IPS DF 19.7 (cell line): Measurements from ENCODE around the gene DPT.
"Not testable (repeated sequence)": the region's sequence is repeated elsewhere in the genome, so short reads cannot be mapped to it uniquely, and the experiment has no call there.

ENCODE experiments used
- DNase-seq: peaks from one replicate; pipeline ENCODE4 v3.0.0-alpha.2; 2013; ENCODE audit warnings: low read depth, low spot score

Gene DPT

DNA sequence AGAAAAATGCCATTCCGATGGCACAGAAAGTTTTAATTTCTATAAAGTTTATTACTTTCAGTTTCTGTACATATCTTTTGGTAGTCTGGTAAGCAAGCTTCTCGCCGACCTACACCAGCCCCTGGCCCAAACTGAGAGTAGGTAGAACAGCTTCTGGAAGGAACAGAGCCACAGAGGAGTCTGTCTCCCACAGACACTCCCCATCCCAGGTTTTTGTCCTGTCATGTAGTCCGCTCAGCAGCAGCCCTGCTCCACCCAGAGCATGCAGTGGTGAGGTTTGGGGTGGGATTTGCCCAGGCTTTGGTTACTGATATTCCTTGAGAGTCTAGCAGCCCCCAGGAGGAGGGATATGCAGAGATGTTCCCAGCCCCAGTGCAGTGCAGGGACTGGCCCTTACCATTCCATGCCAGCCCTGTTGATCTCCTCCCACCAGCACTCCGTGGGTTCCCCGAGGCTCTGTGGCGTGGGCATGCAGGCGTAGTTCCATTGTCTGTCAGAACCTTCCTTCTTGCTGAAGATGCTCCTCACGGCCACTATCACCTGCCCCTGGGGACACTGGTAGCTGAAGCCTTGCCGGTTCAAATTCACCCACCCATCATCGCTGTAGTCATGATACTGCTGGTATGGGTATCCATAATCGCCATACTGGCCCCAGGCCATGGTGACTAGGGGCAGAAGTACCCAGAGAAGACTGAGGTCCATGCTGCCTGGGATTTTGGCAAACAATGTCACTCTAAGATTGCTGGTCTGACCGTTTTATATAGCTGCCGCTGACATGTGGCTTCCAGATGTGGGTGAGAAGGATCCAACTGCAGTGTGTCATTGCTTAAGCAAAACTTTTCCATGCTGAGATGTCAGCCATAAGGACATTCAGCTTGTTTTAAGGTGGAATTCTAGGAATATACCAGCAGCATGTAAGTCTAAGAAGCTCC is at the start of gene DPT:
DPT (minus strand) TSS at position 734 of the 932 bp plus-strand sequence; CDS start at position 702, 32 bp downstream.
- DNase-seq, result no peak

- no peak for DNase-seq
Measured at GRCh38 chr1:168775366-168775765, 46.4 kb upstream of the DPT start.

GRCh38 chr1:168774241-168774640 is 45.2 kb upstream of the DPT start:
- DNase-seq, result no peak

DNA sequence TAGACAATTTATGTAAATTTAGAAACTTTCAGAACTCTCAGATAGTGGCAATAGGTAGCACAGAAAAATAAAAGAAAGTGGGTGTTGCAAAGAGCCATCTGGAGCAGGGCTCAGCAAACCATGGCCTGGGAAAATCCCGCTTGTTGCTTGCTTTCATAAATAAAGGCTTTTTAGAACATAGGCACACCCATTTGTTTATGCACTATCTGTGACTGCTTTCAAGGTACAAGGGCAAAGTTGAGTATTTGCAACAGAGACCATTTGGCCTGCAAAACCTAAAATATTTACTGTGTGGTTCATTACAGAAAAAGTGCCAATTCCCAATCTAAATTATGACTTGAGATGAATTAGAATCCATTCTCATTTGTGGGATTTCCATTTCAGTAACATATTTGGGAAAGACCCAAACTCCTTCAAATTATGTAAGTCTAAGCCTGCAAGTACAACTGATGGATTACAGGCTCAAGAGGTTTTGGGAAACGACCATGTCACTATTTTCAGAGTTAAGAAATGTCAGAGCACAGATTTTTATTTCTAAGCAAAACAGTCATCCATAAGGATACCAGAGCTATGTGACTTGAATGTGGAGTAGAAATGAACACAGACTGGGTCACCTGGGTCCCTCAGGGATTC is 43.5 kb upstream of the DPT start:
- no peak for DNase-seq

- no peak for DNase-seq
Measured at GRCh38 chr1:168771104-168771630, 42.2 kb upstream of the DPT start.

- not testable (repeated sequence) for DNase-seq
Measured at GRCh38 chr1:168769893-168770292, 40.9 kb upstream of the DPT start.

DNA sequence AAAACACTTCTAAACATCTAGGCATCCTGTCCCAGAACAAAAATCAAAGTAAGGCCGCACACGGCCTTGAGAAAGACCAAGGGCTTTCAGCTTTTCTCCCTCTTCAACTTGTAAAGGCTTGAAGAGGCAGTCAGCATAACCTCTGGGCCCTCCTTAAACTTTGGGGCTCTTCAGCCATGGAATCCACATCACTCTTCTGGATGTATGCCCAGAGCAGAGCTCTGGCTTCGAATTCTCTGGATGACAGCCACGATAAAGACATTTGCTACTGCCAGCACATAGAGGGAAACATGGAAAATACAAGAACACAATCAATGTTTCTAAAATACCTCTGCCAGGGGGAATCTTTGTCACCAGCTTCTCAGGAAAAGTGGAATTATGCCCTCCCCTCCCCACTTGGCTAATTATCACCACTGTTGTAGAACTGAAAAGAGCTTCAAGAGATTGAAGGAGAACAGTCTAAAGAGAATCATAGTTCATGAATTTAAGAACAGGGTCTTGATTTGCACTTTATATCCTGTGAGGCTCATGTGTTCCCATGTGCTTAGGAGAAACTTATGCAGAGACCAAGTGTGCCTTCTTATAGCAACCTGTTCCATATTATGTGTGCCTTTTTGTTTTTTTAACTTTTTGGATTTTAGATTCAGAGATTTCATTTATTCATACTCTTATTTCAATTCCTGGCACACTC is 39.0 kb upstream of the DPT start:
- no peak for DNase-seq

DNA sequence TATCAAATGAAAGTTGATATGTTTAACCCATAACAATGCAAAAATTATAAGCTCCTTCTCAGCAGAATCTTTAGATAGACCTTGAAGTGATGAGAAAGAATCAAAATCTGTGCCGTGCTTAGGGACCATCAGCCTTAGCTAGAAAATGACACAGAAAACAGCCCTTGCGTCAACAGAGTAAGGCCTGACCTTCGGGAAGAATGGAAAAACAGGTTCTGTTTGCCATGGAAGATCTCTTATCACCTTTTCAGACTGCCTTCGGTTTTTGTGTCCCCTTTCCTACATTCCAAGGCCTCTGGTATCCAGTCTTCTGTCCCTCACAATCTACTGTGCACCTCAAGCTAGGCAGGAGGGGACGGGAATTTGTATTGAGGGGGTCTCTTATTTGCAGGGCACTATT is 37.6 kb upstream of the DPT start:
- DNase-seq, result no peak

- no peak for DNase-seq
Measured at GRCh38 chr1:168763031-168763430, 34.0 kb upstream of the DPT start.

DNA sequence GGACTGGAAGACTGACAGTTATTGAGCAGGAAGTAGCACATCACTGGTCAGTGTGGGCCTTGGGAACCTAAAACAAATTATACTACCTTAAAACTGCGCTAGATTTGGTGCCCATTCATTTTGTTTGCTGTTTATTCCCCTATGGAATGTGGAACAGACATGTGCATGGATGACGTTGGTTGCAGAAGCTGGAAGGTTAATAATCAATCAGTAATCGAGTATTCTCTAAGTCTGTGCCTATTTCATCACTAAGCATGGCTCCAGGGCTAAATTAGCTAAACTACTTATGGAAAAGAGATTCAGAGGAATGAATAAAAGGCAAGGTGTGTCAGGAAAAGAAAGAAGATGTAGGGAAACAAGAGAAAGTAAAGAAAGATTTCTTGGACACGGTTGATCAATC is 33.5 kb upstream of the DPT start:
- DNase-seq, result no peak

DNA sequence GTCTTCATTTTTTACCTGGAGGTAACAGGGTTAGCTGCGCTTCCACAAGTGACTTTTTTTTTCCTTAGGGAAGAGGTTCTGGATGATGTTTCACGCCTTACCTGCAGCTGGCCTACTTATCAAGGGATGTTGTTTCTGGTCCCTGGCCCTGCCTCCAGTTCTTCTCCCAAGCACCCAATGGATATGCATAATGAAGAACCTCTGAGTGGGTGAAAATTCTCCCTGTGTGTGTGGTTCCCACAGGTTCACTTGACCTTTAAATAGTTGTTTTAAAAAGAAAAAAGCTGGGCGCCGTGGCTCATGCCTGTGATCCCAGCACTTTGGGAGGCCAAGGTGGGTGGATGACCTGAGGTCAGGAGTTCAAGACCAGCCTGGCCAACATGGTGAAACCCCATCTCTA is 31.8 kb upstream of the DPT start:
- no peak for DNase-seq

- no peak for DNase-seq
Measured at GRCh38 chr1:168760241-168760640, 31.2 kb upstream of the DPT start.

GRCh38 chr1:168759077-168759476 is 30.1 kb upstream of the DPT start:
- DNase-seq, result no peak

- no peak for DNase-seq
Measured at GRCh38 chr1:168758503-168758902, 29.5 kb upstream of the DPT start.

GRCh38 chr1:168755800-168756418 is 26.9 kb upstream of the DPT start:
- no peak for DNase-seq

- no peak for DNase-seq
Measured at GRCh38 chr1:168752171-168752832, 23.3 kb upstream of the DPT start.

- DNase-seq, result no peak
Measured at GRCh38 chr1:168751195-168751650, 22.2 kb upstream of the DPT start.

GRCh38 chr1:168742994-168743650 is 14.1 kb upstream of the DPT start:
- DNase-seq, result no peak

- DNase-seq, result no peak
Measured at GRCh38 chr1:168742386-168742785, 13.4 kb upstream of the DPT start.

- DNase-seq, result no peak
Measured at GRCh38 chr1:168739908-168740307, 10.9 kb upstream of the DPT start.

DNA sequence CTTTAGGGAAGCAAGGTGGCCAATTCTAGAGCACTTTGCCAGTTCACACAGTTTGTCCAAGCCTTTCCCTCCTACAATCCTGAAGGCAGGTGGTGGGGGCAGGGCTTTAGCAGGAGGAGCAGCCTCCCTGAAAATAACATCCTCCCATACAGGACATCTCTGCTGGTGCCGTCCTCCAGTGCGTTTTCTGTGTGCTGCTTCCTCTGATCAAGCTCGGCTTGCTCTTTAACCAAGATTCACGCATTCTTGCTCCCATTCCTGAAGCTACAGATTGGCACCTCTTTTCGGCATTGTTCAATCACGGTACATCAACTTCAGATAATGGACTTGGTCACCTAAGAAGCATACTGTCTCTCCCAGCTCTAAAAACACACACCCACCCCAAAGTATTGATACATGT is 7.5 kb upstream of the DPT start:
- DNase-seq, result no peak
